ENCODE results near the gene RPTOR.
"Not testable (repeated sequence)": the region's sequence is repeated elsewhere in the genome, so short reads cannot be mapped to it uniquely, and the experiment has no call there.

RPTOR gene

GRCh38 chr17:80609757-80610156 lies 65.1 kb downstream of the RPTOR start:
- no peak for DNase-seq (ENCODE audit: low read depth, low spot score)
- H3K27ac ChIP-seq = no peak overlapping the region

- DNase-seq (ENCODE audit: low read depth, low spot score) = no peak
Measured at GRCh38 chr17:80611816-80612215, 67.2 kb downstream of the RPTOR start.

GRCh38 chr17:80612997-80613731 lies 68.5 kb downstream of the RPTOR start:
- H3K27ac ChIP-seq = no peak overlapping the region
- no peak for DNase-seq (ENCODE audit: low read depth, low spot score)

More at GRCh38 chr17:80611816-80612215, 67.2 kb downstream of the RPTOR start:
- no peak overlapping the region for H3K27ac ChIP-seq

- no peak for DNase-seq (ENCODE audit: low read depth, low spot score)
- H3K27ac ChIP-seq = no peak overlapping the region
Measured at GRCh38 chr17:80613732-80614071, 69.1 kb downstream of the RPTOR start.

- DNase-seq (ENCODE audit: low read depth, low spot score) = no peak
- H3K27ac ChIP-seq = no peak overlapping the region
Measured at GRCh38 chr17:80614332-80615047, 69.9 kb downstream of the RPTOR start.

GRCh38 chr17:80615376-80615775 lies 70.7 kb downstream of the RPTOR start:
- H3K27ac ChIP-seq = no peak overlapping the region
- no peak for DNase-seq (ENCODE audit: low read depth, low spot score)

- no peak overlapping the region for H3K27ac ChIP-seq
- no peak for DNase-seq (ENCODE audit: low read depth, low spot score)
Measured at GRCh38 chr17:80616705-80617104, 72.1 kb downstream of the RPTOR start.

GRCh38 chr17:80618304-80618703 lies 73.7 kb downstream of the RPTOR start:
- no peak for DNase-seq (ENCODE audit: low read depth, low spot score)

GRCh38 chr17:80619535-80620235 lies 75.0 kb downstream of the RPTOR start:
- peak; percentile 12 for DNase-seq (ENCODE audit: low read depth, low spot score)
- H3K27ac ChIP-seq = peak overlapping the region; percentile 58

More at GRCh38 chr17:80618304-80618703, 73.7 kb downstream of the RPTOR start:
- H3K27ac ChIP-seq = no peak overlapping the region

GRCh38 chr17:80621335-80621996 lies 76.8 kb downstream of the RPTOR start:
- no peak for DNase-seq (ENCODE audit: low read depth, low spot score)

GRCh38 chr17:80621997-80622357 lies 77.3 kb downstream of the RPTOR start:
- no peak for DNase-seq (ENCODE audit: low read depth, low spot score)

More at GRCh38 chr17:80621335-80621996, 76.8 kb downstream of the RPTOR start:
- no peak overlapping the region for H3K27ac ChIP-seq

GRCh38 chr17:80624864-80625263 lies 80.2 kb downstream of the RPTOR start:
- DNase-seq (ENCODE audit: low read depth, low spot score) = no peak
- H3K27ac ChIP-seq = no peak overlapping the region

More at GRCh38 chr17:80621997-80622357, 77.3 kb downstream of the RPTOR start:
- no peak overlapping the region for H3K27ac ChIP-seq

GRCh38 chr17:80625627-80626026 lies 81.0 kb downstream of the RPTOR start:
- no peak for DNase-seq (ENCODE audit: low read depth, low spot score)
- H3K27ac ChIP-seq = no peak overlapping the region

GRCh38 chr17:80628881-80629280 lies 84.2 kb downstream of the RPTOR start:
- not testable (repeated sequence) for DNase-seq (ENCODE audit: low read depth, low spot score); H3K27ac ChIP-seq

GRCh38 chr17:80629298-80630028 lies 84.8 kb downstream of the RPTOR start:
- no peak for DNase-seq (ENCODE audit: low read depth, low spot score)
- H3K27ac ChIP-seq = no peak overlapping the region

- DNase-seq (ENCODE audit: low read depth, low spot score) = no peak
- no peak overlapping the region for H3K27ac ChIP-seq
Measured at GRCh38 chr17:80630560-80631120, 86.0 kb downstream of the RPTOR start.

GRCh38 chr17:80631142-80632045 lies 86.8 kb downstream of the RPTOR start:
- no peak overlapping the region for H3K27ac ChIP-seq
- DNase-seq (ENCODE audit: low read depth, low spot score) = no peak

GRCh38 chr17:80632046-80632581 lies 87.5 kb downstream of the RPTOR start:
- H3K27ac ChIP-seq = no peak overlapping the region

More at GRCh38 chr17:80632046-80632581, 87.5 kb downstream of the RPTOR start:
- no peak for DNase-seq (ENCODE audit: low read depth, low spot score)
